Kidney (tissue), 14 donors: ENCODE measurements around the gene CYP4B1. TPM values are rescaled to one million over a fixed set of nuclear protein-coding genes. Genes with fewer than 3 reads are reported as not detected.

Experiments
- DNase-seq, 5 donors: peaks; one replicate each; pipeline ENCODE4 v3.0.0-alpha.2; 2013 to 2020
- FAIRE-seq: peaks from 2 replicates; lab custom pipeline; 2012; peaks lifted over from hg19 to GRCh38; lab: Jason Lieb, UNC
- H3K27ac ChIP-seq, 2 donors: one replicate each; pipeline ENCODE4 v1.7.0; 2013; ENCODE audit warnings: low read depth in 2 of 2, low read length in 2 of 2, inconsistent platforms in 1 of 2
- H3K27me3 ChIP-seq: one replicate; pipeline ENCODE4 v1.7.1; 2013; ENCODE audit warnings: low read length, inconsistent platforms; ENCODE audit not compliant: control insufficient read depth, insufficient read depth
- H3K36me3 ChIP-seq, 3 donors: one replicate each; pipeline versions ENCODE4 v1.7.0 to v1.7.1; 2013; ENCODE audit warnings: low read length in 3 of 3, control low read depth in 1 of 3, inconsistent platforms in 1 of 3; ENCODE audit not compliant: insufficient read depth in 3 of 3, control insufficient read depth in 2 of 3
- H3K4me1 ChIP-seq, 3 donors: one replicate each; pipeline versions ENCODE4 v1.7.0 to v1.7.1; 2013; ENCODE audit warnings: low read length in 3 of 3, inconsistent platforms in 1 of 3, low read depth in 1 of 3; ENCODE audit not compliant: control insufficient read depth in 2 of 3, insufficient read depth in 2 of 3
- H3K4me3 ChIP-seq, 3 donors: one replicate each; pipeline versions ENCODE4 v1.7.0 to v1.8.1; 2013; ENCODE audit warnings: low read length in 3 of 3, control low read depth in 1 of 3, inconsistent platforms in 1 of 3
- H3K9ac ChIP-seq, 3 donors: one replicate each; pipeline versions ENCODE4 v1.7.0 to v1.7.1; 2013; ENCODE audit warnings: low read length in 3 of 3, control low read depth in 1 of 3, inconsistent platforms in 1 of 3
- H3K9me3 ChIP-seq, 3 donors: one replicate each; pipeline versions ENCODE4 v1.7.0 to v1.7.1; 2013; ENCODE audit warnings: low read length in 3 of 3, control low read depth in 1 of 3, inconsistent platforms in 1 of 3; ENCODE audit not compliant: control insufficient read depth in 2 of 3, insufficient read depth in 1 of 3
- intact Hi-C: fragments of 100-400 bp; cut with DNase I; formaldehyde crosslinking; loops from one replicate; pipeline ENCODE4 v1.11.1; 2022
- polyA plus RNA-seq: library from polyadenylated mRNA; stranded (reverse); fragments of 350-450 nt; fragmentation: Illumina TruSeq; extraction: RNeasy Lipid Tissue Mini Kit (QIAGEN cat#74804); gene quantifications from one replicate; pipeline ENCODE4 v1.2.3, GENCODE V29; 2014; ENCODE audit warnings: low read depth, low replicate concordance; ENCODE audit not compliant: insufficient read depth
- total RNA-seq: library from RNA; stranded (reverse); fragmentation: NEBNext Ultra II Directional; extraction: Animal tissue kit (Norgen Biotek cat#: 25700); gene quantifications from one replicate; pipeline ENCODE4 v1.2.1, GENCODE V29; 2021
- TF ChIP-seq, protein P1 (sequence below): IDR thresholded peaks from 3 replicates; pipeline ENCODE4 v1.5.1; 2012; ENCODE audit warnings: mild to moderate bottlenecking, moderate library complexity, borderline replicate concordance; ENCODE audit not compliant: insufficient read depth; ENCODE audit errors: extremely low read depth
- donor health status: control.
- donor health status: control.
- donor health status: control.
- donor health status: control.
- donor health status: control.
- donor health status: DM: yes; HTN: yes; CAD: no.
- donor health status: Normal renal cell carcinoma (clear cell type).

Gene CYP4B1
- total and polyA plus RNA-seq, 2 donors from 2014 or later, result 3.3 to 4.8 TPM

DNA sequence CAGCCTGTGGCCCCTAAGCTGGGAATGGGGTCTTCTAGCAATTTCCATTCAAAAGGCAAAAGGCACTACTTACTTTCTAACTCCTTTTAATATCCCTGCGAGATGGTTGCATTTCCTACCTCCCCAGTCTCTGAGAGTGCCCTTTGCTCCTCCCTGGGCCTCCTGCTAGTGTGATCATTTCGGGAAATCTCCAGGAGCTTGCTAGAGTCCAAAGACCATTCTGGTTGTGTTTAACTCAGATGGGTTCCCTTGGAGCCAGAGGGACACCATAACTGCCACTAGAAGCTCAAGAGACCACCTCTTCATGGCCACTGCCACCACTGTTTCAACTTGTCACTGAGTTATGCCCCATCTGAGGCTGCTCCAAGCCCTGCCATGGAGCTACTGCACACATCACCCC lies 34.4 kb upstream of the CYP4B1 start:
- Histone ChIP-seq H3K27ac (peak overlapping the region in 1 of 2 donors; percentile 44), H3K36me3 (no peaks in the 10 kb centered on the region), H3K9me3 (no peaks in the 10 kb centered on the region), H3K4me1 (peaks cover 0 to 6% (median 5%) of the 10 kb centered on the region in 3 donors), H3K9ac (no peak overlapping the region), H3K27me3 (no peaks in the 10 kb centered on the region), H3K4me3 (no peak overlapping the region)
- intact Hi-C loops, result no loop called here
- TF ChIP-seq, protein P1, sequence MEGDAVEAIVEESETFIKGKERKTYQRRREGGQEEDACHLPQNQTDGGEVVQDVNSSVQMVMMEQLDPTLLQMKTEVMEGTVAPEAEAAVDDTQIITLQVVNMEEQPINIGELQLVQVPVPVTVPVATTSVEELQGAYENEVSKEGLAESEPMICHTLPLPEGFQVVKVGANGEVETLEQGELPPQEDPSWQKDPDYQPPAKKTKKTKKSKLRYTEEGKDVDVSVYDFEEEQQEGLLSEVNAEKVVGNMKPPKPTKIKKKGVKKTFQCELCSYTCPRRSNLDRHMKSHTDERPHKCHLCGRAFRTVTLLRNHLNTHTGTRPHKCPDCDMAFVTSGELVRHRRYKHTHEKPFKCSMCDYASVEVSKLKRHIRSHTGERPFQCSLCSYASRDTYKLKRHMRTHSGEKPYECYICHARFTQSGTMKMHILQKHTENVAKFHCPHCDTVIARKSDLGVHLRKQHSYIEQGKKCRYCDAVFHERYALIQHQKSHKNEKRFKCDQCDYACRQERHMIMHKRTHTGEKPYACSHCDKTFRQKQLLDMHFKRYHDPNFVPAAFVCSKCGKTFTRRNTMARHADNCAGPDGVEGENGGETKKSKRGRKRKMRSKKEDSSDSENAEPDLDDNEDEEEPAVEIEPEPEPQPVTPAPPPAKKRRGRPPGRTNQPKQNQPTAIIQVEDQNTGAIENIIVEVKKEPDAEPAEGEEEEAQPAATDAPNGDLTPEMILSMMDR, result no peak
- no peak for FAIRE-seq
- DNase-seq, result peak in 1 of 5 donors; percentile 23

DNA sequence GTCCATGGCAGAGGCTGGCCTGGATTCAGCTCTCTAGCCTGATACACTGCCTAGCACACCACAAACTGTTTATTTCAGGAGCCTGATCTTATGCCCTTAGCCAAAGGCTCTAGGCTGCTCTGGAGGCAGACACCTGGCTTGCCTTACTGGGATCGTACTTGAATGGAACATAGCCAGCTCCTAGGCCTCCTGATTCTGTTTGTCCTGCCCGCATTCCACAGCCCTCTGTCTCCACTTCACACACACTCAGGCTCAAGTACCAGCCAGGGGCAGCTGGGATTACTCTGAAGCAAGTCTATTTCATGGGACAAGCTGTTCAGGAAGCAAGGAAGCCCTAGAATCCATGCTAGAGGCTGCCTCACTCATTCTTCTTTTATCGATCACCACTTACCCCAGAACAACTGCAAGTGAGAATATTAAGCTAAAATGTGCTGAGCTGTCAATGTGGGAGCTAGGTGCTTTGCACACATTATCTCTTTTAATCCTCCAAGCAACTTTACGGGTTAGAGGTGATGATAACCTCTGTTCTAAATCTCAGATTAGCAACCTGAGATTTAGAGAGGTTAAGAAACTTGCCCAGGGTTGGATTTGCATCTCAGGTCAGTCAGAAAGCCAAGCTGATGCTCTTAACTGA lies 31.1 kb upstream of the CYP4B1 start:
- DNase-seq (no peak), FAIRE-seq (no peak)
- Histone ChIP-seq H3K9me3 (peaks cover 0 to 14% (median 4%) of the 10 kb centered on the region in 3 donors), H3K27me3 (no peaks in the 10 kb centered on the region), H3K9ac (no peak overlapping the region), H3K4me1 (peaks cover 0 to 3% (median 0%) of the 10 kb centered on the region in 3 donors), H3K27ac (no peak overlapping the region), H3K36me3 (no peaks in the 10 kb centered on the region), H3K4me3 (no peak overlapping the region)
- TF ChIP-seq, protein P1, result no peak
- intact Hi-C loops, result no loop called here

DNA sequence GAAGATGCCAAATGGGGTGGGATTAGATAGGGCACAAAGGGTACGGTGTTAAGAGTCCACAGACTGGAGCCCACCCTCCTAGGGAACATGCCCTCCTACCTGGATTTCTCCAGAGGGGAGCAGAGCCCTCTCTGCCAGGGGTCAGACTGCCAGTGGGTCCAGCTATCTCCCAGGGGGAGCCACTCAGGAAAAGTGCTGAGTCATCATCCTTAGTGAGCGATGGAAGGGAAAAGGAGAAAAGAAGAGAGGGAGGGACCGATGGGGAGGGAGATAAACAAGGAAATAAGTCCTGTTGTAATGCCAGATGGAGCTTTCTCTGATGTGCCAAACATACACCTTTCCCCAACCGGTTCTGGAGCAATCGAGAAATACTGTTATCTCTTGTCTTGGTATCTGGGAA lies 30.4 kb upstream of the CYP4B1 start:
- Histone ChIP-seq H3K4me3 (no peak overlapping the region), H3K27ac (no peak overlapping the region), H3K4me1 (peaks cover 0 to 3% (median 0%) of the 10 kb centered on the region in 3 donors), H3K36me3 (no peaks in the 10 kb centered on the region), H3K9ac (no peak overlapping the region), H3K27me3 (no peaks in the 10 kb centered on the region), H3K9me3 (peaks cover 0 to 14% (median 4%) of the 10 kb centered on the region in 3 donors)
- FAIRE-seq (no peak), DNase-seq (no peak)
- TF ChIP-seq, protein P1, result no peak
- intact Hi-C loops, result no loop called here
